GM18511 (cell line): Measurements from ENCODE around the gene CRYGB.
"Not testable (repeated sequence)": the region's sequence is repeated elsewhere in the genome, so short reads cannot be mapped to it uniquely, and the experiment has no call there.

Experiments used
- ATAC-seq: cut with Tn5 transposase; IDR thresholded peaks from one replicate; pipeline ENCODE4 v1.9.1; 2021; ENCODE audit warnings: mild to moderate bottlenecking, moderate library complexity; ENCODE audit not compliant: unreplicated experiment

The CRYGB gene

DNA sequence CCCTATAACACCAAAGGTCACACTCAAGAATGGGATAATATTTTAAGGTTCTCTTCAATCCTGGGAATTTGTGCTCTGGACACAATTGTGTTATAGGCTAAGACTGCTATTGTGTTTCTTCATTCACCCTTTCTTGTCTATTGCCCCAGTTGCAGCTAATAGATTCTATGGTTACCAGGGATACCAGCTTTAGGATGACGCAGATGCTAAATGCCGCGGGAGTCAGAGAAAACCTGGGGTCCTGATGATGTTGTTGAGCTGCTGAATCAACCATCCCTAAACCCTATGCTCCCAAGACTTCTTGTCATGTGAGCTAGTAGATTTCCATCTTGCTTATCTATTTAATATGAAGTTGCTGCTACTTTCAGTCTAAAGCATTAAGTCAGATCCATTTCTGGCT lies 27.0 kb downstream of the CRYGB start:
- ATAC-seq, result no peak

DNA sequence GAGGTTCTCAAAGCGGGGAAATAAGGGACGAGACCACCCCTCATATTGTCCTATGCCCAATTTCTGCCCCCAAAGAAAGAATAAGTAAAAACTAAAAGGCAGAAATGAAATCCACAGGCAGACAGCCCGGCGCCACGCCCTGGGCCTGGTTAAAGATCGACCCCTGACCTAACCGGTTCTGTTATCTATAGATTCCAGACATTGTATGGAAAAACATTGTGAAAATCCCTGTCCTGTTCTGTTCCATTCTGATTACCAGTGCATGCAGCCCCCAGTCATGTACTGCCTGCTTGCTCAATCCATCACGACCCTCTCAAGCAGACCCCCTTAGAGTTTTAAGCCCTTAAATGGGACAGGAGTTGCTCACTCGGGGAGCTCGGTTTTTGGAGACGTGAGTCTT lies 28.6 kb downstream of the CRYGB start:
- not testable (repeated sequence) for ATAC-seq

DNA sequence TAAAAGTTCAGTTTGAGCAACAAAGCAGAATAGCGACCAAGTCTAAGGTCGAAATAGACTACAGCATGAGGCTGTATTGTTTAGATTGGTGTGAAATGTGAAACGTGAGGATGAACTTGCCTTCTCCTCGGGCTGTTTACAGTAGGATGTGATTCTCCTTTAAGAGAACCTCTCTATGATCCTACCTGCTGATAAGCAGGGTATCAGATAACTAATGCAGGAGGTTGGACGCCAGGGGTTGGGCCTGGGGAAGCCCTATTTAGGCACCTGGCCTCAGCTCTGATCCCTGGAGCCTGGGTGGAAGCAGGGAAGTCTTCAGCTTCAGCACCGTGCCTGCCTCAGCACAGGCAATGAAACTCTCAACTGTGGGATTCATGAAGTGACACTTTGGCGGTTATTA lies 33.0 kb downstream of the CRYGB start:
- ATAC-seq, result no peak

DNA sequence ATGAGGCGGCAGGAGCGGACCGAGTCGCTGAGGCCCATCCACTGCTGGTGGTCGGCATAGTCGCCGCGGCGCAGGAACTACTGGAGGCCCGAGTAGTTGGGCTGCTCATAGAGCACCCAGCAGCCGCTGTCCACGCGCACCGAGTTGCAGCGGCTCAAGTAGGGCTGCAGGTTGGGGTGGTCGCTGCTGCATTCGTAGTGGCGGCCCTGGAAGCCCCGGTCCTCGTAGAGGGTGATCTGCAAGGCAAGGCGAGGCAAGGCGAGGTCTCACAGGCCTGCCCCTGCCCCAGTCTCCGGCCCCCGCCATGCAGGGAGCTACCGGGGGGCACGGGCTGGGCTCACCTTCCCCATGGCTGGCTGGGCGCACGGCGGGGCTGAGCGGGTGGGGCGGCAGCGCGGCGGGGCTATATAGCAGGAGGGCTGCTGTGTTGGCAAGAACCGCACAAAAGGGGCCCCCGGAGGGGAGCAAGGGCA lies 33.6 kb downstream of the CRYGB start:
- ATAC-seq, result not testable (repeated sequence)

DNA sequence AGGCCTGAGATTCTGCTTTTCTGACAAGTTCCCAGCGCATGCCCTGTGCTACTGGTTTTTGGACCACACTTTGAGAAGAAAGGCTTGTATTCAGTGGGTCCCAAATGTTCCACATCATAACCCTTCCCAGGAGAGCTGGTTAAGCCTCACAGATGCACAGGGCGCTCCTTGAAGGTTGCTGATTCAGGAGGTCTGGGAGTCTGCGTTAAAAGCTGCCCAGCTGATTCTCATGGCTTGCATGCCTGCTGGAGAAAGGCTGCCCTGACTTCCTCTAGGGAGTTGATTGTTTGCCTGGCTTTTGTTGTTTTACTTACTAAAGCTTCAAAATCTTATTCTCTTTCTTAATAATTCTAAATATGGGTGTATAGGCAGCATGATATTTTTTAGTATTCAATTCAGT lies 42.3 kb downstream of the CRYGB start:
- no peak for ATAC-seq

DNA sequence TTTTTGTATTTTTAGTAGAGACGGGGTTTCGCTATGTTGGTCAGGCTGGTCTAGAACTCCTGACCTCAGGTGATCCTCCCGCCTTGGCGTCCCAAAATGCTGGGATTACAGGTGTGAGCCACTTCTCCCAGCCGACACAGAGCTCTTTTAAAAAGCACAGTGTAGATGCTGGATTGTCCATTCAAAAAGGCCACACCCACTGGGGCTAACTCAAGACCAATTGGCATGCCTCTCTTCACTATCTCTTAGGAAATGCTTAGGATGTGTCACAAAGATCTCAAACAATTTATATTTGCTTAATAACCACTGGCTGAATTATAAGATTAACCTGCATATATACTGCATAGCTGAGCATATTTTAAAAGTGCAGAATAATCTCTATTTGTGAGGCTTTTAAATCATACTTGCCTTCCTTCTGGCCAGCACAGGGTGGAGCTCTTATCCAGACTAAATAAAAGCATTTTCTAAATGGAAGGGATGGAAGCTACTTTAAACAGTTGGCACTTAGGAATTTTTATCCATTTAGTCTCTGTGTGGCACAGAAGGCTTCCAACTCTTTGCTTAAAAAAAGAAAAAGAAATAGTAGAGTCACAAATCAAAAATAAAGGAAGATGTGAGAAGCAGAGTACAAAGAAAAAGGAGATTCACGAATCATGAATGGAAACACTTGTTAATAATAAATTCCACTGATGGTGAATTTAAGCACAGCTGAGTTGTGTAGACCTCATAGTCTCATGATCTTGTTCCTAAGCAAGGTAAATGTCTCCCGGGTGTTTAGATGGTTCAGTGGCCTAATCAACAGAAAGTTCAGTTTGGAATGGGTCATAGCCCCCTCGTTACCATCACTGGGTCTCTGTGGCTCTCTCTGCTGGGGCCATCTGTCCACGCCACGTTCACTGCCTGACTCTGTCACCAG lies 44.0 kb downstream of the CRYGB start:
- no peak for ATAC-seq

DNA sequence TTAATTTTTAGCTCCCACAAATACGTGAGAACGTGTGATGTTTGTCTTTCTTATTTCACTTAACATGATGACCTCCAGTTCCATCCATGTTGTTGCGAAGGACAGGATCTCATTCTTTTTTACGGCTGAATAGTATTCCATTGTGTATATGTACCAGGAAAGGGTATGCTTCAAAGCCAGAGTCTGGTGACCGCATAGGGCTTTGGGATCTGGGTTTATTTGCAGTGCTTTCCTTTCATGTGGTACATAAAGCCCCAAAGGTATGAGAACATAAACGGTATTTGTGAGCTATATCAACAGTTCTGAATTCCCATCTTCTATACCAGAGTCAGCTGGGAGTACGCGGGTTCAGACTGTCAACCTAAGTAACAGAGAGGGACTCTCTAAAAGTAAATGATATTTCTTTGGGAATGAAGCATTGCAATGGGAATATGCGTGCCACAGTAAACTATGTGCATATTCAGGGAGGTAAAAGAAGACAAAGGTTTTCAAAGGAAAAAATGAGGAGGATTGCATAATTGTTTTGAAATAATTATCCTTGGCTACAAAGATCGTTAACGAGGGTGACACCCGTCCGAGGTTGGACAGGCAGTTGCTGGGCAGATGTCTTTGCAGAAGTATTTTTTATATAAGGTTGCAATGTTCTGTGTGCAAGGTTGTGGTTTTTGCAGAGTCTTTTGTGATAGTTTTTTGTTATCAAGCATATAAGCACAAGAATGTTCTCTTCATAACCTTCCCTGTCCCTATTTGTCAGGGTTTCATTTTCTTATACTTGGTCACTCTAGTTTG lies 46.1 kb downstream of the CRYGB start:
- ATAC-seq, result no peak

DNA sequence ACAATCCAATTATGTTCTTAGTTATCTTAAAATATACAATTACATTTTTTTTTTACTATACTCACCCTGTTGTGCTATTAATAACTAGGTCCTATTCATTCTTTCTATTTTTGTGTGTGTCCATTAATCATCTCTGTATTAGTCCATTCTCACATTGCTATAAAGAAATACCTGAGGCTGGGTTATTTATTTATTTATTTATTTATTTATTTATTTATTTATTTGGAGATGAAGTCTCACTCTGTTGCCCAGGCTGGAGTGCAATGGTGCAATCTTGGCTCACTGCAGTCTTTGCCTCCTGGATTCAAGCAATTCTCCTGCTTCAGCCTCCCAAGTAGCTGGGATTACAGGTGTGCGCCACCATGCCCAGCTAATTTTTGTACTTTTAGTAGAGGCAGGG lies 47.3 kb downstream of the CRYGB start:
- not testable (repeated sequence) for ATAC-seq

DNA sequence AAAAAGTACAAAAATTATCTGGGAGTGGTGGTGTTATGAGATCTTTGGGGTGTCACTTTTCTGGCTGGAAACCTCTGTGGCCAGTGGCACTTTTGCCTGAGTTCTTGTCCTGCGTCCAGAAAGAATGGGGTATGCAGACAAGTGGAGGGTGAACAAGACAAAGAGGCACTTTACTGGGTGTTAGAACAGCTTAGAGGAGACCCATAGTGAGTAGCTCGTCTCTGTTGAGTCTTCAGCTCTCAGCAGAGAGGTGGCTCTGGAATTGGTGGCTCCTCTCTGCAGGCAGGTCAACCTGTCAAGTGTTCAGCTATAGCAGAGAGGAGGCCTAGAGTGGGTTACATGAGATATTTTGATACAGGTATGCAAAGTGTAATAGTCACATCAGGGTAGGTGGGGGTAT lies 47.7 kb downstream of the CRYGB start:
- ATAC-seq, result no peak

DNA sequence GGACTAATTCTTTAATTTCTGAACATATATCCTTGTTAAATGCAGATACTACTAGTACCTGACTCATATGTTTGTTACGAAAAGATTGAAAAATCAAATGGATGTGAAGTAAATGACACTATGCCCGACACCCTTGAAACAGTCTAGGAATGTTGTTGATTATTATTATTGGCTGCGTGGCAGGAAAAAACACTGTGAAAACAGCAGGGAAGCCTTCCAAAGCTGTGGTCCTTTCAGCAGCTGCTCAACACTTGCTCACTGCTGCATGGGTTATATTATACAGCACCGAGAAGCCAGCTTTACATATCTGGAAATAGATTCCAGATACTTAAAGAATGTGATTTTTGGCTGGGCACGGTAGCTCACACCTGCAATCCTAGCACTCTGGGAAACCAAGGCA lies 48.2 kb downstream of the CRYGB start:
- ATAC-seq, result no peak

DNA sequence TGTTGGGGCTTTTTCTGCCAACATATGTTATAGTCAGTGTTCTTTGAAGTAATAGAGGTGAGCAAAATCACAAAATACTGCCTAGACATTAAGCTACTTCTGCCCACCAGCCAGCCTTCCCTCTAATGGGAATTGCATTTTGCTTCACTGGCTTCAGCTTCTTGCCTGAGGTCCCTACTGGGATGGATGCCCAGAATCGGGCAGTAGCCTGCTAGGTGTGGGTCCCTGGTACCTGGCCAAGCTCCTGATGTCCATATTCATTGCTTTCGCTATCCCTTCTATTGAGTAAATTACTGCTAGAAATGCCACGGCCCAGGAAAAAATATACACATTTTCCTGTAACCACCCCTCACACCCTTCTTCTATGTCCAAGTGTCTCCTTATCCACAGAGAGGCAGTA lies 48.6 kb downstream of the CRYGB start:
- ATAC-seq, result no peak

DNA sequence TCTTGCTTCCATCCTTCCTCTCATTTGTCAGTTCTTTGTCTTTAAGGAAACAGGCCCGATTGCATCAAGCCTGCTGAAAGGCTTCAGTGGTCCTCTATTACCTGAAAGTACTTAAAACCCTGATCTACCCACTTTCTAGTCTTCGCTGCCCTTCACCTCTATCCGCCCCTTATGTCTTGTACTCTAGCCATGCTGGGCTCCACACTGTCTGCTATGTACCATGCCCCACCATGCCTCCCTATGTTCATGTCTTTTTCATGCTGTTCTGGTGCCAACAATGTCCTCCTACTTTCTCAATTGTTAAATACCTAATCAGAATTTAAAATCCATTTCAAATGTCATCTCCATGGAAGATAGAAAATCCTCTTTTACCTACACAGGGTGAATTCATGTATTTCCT lies 49.9 kb downstream of the CRYGB start:
- ATAC-seq, result no peak

DNA sequence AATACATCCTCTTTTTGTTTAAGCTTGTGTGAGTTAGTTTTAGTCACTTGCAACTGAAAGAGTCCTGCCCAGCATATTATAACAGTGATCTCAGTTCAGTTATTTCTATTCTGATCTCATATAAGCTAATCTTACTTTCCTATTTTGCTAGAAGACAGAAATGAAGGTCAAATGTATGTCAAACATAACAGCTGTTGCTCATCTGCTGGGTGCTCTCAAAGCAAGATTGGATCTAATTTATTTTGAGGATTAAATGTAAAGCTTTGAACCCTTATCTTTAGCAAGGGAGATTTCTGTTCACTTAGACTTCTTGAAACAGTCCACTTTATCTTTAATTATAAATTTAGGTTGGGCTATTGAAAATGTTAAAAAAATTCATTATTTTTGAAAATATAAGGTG lies 52.8 kb downstream of the CRYGB start:
- no peak for ATAC-seq
